ENCODE results near the gene RAB40C.

DNA sequence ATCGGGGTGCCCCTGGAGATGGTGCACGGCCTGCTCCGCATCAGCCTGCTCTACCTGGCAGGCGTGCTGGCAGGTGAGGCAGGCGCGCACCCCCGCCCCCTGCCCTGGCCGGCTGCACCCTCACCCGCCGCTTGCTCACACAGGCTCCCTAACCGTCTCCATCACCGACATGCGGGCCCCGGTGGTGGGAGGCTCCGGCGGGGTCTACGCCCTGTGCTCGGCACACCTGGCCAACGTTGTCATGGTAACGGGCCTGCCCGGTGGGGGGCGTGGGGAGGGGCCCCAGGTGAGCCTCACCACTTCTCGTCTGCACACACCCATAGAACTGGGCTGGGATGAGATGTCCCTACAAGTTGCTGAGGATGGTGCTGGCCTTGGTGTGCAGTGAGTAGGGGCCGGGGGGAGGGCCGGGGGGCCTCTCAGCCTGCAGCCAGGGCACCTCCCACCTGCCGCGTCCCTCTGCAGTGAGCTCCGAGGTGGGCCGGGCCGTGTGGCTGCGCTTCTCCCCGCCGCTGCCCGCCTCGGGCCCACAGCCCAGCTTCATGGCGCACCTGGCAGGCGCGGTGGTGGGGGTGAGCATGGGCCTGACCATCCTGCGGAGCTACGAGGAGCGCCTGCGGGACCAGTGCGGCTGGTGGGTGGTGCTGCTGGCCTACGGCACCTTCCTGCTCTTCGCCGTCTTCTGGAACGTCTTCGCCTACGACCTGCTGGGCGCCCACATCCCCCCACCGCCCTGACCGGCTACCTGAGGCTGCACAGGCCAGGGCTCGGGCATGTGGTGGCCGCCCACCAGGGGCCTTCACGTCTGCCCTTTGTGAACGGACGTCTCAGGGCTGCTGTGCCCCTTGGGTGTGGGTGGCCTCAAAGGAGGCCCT lies 87.7 kb downstream of the RAB40C start:
- no peak for TF ChIP-seq ZNF282 (CRISPR knock-in tag; IDR thresholded peaks at IDR 0.05)
- TF ChIP-seq PHF8 (IDR thresholded peaks at IDR 0.05; ENCODE audit: borderline replicate concordance, low read length): no peak
